NCI-H2227 treated with DMSO at 0.1 percent for 48 hours (cell line): Measurements from ENCODE around the gene PTGES2.
A peak's percentile ranks its signal among the peaks of the same experiment; 100 is the strongest.

Experiments
- DNase-seq: peaks from one replicate; lab custom pipeline; 2025; lab: John Stamatoyannopoulos, UW

PTGES2 gene

DNA sequence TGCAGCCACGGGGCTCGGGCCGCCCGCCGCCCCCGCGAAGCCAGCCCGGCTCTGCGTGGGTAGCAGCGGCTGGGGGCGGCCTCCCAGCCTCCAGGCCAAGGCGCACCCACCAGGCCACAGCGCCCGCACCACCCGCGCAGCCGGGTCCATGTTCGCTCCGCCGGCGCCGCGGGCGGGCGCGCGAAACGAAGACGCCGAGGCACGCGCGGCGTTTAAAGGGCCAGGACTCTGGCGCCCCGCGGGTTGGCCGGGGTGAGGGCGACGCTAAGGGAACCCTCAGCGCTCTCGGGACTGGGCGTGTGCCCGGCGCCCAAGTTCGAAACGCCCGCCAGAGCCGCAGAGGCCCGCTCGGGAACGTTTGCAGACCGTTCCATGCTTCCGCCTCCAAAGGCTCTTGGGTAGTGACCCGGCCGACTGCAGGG is at the start of gene PTGES2:
PTGES2 (minus strand) TSS at position 162 of the 422 bp plus-strand sequence; CDS start at position 150, 12 bp downstream.
- DNase-seq = peak; percentile 25

DNA sequence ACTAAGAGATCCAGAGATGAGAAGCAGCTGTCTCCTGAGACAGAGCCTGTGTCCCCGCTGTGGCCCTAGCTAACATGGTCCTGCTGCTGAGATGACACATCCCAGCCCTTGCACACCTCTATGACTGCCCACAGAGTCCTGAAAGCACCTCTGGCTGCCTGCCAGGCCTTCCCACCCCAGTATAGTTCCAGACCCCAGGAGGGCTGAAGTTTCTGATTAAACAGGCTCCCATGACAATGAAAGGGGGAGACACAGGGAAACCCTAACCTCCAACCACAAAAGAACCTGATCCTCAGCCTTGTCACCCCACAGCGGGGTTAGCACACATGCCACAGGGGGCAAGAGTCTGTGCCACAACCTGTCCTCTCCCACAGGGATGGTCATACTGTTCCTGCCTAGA is 48.2 kb upstream of the PTGES2 start:
- no peak for DNase-seq

DNA sequence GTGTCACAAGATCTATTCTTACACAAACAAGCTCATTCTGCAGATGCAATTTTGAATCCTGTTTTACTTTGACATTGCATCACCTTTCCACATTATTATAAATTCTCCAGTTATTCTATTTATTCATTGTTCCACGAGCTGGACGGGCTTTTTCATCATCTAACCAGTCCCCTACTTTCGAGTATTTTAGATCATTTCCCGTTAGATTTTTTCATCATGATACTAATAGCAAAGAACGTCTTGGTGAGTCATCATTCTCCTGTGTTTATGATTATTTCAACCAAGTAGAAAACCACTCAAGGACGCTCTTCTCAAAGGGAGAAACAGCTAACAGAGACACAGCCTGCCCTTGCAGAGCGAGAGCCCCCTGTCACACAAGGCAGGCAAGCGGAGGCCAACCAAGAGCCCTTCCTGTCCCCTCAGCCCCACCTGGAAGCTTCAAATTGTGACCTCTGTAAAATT is 47.6 kb upstream of the PTGES2 start:
- no peak for DNase-seq

DNA sequence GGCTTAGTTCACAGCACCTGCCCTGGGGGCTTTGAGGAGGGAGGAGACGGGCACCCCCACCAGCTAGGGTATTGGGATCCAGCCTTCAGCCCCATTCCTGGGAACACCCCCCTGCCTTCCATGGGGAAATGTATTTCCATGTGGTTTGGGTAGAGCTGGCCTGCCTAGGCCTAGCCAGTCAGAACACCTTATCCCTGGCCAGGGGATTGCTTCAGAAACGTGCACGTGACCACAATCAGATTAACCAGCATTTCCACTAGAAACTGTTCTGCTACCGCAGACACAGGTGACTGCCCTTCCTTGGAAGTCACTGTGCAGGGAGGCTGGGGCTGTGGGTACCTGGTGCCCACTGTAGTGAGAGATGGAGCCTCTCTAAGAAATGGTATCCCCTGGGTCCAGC is 46.5 kb upstream of the PTGES2 start:
- DNase-seq = no peak

DNA sequence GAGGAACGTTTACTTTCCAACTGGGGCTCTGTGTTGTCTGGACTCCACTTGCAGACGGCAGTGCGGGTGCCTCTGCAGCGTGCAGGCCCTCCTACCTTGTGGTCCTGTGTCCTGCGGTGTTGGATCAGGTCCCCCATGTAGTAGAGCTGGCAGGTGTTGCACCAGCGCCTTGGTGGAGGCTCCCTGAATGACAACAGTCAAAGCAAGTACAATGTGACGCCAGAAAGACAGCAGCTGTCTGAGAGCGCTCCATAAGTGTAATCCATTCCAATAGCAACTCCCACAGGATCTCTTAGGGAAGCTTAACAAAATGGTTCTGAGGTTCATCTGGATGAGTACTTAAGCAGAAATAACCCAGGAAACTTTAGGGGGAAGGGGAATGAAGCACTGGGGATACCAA is 42.4 kb upstream of the PTGES2 start:
- DNase-seq = no peak

DNA sequence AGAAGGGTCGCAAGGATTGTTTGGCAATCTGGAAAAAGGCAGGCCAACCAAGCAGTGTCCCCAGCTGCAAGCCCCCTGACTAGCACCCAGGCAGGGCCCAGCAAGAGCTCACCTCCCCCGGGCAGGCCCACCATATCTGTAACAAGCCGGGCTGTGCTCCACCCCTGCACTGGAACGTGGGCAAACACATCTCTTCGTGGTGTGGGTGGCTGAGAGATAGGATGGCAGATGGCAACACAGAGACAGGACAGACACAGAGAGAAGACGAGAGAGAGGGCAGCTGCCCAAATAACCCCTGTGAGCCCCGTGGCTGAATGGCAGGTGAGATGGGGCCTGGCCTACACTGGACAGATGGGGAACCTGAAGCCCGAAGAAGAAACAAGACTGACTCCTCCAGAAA is 42.0 kb upstream of the PTGES2 start:
- DNase-seq = no peak

DNA sequence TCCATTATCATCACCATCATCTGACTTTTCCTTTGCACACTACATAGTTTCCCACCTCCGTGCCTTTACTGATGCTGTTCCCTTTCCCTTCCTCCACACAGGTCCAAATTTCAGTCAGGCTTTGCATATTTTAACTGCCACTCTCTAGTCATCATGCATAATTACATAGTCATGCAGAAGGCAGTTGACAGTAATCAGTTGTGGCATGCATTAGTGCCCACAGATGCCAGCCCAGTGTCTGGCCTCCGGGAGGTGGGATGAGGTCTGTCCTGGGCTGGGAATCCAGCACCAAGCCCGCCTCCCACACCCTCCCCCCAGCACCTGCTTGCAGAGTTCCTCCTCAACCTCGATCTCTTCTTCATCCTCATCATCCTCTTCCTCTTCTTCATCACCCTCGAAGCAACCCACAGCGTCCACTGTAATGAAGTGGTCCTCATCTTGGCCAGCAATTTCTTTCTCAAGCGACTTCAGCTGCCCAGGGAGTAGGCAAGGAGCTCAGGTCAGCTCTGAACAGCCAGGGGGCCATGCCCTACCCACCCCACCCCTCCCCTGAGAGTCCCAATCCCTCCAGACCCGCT is 41.3 kb upstream of the PTGES2 start:
- DNase-seq = no peak

DNA sequence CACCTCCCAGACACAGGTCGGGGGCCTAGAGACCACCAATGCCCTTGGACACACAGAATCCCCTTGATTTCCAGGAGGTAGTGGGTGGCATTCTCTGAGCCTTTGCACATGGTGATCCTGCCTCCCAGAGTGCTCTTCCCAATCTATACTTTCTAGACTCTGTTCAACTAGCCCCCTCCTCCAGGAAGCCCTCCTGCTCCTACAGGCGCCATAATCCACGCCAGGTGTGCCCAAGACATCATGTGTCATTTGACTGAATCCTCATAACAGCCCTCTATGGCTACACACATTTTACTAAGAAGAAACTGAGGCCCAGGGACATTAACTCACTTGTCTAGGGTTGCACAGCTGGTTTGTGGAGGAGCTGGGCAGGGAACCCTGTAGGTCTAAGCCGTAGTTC is 39.7 kb upstream of the PTGES2 start:
- DNase-seq = no peak

DNA sequence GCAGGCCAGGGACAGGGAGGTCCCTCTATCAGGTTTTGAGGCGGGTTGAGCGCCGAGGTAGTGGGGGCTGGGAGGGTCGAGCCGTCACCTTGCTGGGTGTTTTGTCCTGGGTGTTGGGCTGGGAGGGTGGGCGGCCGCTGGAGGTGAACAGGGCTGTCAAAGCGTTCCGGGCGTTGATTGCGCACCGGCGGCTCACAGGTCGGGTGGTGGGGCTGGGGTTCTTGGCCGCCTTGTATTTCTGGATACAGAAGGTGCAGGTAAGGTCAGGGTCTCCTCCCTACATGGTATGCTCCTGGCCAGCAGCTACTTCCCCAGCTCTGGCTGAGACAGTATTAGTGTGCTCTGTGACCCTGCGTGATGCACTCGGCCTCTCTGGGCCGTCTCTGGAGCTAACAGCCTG is 38.6 kb upstream of the PTGES2 start:
- DNase-seq = no peak

DNA sequence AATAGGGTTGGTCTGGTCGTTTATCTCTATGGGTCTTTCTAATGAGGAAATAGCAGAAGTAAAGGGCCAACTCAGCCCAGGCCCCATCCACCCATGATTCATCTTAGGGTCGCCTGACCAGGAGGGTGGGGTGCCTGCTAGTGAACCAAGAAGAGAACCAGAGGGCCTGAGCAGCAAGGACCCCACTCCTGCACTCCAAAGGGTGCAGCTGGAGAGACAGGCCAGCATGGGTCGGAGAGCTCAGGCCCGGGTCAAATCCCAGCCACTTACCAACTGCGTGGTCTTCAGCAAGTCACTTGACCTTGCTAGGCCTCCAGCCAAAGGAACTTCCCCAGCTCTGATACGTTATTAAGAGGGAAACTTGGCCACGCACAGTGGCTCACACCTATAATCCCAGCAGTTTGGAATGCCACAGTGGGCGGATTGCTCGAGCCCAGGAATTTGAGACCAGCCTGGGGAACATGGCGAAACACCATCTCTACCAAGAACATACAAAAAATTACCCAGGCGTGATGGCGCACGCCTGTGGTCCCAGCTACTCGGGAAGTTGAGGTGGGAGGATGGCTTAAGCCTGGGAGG is 36.9 kb upstream of the PTGES2 start:
- DNase-seq = no peak

DNA sequence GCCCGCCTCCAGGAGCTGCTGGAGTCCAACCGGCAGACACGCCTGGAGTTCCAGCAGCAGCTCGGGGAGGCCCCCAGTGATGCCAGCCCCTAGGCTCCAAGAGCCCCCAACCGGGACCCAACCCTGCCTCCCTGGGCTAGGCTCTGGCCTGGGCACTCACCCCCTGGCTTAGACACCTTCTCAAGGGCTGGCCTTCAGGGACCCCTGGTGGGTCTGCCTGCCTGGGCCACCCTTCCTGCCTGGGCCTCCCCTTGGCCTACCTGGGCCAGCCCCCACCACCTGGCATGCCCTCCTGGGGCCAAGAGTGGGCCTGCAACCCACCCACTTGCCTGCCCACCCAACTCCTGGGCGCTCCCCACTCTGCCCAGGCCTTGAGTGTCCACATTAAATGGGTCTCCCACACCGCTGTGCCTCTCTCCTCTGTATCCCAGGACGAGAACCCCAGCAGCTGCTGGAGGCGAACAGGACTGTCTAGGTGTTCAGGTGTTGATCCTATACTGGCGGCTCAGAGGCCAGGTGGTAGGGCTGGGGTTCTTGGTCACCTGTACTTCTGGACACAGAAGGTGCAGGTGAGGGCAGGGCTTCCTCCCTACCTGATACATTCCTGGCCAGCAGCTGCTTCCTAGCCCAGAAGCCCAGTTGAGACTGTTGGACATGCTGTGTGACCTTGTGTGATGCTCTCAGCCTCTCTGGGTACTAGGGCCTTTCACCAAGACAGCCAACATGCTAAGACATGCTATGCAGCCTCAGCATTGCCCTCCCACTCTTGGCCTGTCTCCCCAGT is 36.2 kb upstream of the PTGES2 start:
- no peak for DNase-seq

DNA sequence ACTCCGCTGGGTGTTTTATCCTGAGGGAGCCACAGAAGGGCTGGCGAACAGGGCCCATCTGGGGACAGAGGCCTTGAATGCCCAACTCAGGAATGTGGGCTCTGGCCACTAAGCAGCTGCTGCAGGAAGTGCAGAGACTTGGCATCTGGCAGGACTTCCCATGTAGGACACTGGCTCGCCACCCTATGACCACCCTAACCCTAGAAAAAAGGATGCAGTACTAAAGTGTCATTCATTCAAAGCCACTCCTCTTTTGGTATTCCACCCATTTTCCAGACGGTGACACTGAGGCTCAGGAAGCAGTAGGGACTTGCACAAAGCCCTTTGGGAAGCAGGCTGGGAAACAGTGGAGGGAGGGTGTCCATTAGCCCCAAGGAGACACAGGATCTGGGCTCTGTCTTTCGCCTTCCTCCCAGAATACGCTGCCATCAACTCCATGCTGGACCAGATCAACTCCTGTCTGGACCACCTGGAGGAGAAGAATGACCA is 35.5 kb upstream of the PTGES2 start:
- DNase-seq = no peak

DNA sequence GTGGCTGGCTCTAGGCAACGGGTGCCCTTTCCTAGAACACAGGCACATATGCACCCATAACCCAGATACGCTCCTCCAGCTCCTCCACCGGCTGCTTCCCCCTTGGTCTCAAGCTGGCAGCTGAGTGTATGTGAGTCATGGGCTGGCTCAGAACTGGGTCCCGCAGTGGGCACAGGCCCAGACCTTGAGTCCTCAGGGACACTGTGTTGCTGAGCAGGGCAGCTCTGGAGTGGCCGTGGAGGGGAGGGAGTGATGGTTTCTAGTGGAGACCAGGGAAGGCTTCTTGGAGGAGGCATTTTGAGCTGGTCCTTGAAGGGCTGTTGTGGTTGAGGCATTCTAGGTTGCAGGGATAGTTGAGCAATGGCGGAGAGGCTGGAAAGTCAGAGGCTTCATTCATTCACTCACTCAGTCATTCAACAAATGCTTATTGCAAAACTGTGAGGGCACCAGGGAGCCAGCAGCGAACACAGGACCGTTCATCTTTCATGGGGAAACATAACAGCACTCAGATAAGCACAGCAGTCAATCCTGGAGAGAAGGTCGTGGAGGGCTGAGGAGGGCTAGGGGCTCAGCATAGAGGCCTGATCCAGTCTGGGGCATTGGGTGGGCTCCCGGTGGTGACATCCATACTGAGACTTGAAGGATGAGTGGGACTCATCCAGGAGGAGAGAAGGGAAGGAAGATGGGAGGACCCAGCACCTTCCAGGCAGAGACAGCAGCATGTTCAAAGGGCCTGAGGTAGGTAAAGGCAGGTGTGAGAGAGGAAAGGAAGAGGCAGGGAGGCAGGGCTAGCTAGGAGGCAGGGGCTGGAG is 34.9 kb upstream of the PTGES2 start:
- DNase-seq = no peak

DNA sequence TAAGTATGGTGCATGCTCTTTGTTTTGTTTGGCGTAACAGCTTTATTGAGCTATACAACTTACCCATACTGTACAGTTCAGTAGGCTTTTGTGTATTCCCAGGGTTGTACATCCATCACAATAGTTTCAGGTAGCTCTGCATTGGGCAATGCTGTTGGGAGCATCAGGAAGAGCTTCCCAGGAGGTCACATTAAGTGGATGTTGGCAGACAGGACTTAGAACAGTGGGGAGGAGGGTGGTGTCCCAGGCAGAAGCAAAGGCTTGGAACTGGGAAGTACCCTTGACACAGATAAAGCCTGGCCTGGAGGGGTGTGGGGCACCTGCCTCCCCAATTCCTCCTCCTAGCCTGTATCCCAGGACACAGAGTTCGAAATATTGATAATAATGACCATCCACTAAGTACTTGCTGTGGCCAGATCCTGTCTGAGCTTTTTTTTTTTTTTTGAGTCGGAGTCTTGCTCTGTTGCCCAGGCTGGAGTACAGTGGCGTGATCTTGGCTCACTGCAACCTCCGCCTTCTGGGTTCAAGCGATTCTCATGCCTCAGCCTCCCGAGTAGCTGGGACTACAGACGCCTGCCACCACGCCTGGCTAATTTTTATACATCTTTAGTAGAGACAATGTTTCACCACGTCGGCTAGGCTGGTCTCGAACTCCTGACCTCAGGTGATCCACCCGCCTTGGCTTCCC is 33.8 kb upstream of the PTGES2 start:
- no peak for DNase-seq

DNA sequence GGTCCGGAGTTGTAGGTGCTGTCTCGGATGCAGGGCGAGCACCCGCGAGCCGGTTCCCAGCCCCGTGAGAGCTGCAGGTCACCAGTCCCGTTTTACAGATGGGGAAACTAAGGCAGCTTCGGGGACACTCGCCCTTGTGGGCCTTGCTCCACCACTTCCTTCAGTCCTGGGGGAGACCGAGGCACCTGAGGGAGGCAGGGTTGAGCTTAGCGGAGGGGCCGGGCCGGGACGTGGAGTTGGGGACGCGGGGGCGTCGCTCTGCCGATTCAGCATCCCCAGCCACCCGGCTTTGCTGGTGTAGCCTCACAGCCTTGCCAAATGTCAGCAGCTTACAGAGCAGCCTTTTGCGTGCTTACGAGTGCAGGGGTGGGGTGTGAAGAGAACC is 33.1 kb upstream of the PTGES2 start:
- no peak for DNase-seq

DNA sequence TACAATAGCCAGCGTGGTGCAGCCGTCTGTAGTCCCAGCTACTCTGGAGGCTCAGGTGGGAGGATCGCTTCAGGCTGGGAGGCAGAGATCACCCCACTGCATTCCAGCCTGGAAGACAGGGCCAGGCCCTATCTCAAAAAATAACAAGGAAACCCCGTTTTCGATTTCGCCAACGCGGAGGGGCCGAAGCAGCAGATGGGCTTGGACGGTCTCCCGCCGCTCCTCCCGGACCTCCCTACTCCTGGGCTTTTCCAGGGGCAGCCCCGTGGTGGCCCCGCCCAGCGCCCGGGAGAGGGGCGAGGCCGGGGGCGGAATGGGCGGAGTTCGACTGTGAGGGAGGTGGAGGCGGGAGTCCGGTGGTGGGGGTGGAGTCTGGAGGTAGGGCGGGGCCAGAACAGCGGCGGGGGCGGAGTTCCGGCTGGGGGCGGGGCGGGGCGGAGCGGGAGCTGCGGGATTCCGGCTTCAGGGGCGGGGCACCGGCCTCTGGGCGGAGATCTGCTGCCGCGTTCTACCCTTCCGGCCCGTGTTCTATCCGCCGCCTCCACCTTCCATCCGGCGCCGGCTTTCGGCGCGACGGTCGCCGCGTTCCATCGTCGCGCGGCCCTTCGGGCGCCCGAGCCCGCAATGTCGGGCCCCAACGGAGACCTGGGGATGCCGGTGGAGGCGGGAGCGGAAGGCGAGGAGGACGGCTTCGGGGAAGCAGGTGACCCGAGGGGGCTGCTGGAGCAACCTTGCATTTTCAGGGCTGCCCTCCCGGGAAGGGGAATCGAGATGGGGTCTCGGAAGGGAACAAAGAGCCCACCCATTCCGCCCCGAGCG is 32.5 kb upstream of the PTGES2 start, which contains the start of gene BBLN:
BBLN (plus strand) TSS at position 482 of the 819 bp plus-strand sequence; CDS start at position 625, 143 bp downstream.
- peak; percentile 77 for DNase-seq

DNA sequence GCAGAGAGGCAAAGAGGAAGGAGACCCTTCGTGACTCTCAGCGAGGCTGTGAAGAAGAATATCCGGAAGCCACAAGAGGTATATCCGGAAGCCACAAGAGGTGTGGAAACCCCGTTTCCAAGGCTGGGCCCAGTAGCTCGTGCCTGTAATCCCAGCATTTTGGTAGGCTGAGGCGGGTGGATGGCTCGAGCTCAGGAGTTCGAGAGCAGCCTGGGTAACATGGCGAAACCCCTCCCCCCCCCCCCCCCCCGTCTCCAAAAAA is 31.9 kb upstream of the PTGES2 start:
- no peak for DNase-seq

DNA sequence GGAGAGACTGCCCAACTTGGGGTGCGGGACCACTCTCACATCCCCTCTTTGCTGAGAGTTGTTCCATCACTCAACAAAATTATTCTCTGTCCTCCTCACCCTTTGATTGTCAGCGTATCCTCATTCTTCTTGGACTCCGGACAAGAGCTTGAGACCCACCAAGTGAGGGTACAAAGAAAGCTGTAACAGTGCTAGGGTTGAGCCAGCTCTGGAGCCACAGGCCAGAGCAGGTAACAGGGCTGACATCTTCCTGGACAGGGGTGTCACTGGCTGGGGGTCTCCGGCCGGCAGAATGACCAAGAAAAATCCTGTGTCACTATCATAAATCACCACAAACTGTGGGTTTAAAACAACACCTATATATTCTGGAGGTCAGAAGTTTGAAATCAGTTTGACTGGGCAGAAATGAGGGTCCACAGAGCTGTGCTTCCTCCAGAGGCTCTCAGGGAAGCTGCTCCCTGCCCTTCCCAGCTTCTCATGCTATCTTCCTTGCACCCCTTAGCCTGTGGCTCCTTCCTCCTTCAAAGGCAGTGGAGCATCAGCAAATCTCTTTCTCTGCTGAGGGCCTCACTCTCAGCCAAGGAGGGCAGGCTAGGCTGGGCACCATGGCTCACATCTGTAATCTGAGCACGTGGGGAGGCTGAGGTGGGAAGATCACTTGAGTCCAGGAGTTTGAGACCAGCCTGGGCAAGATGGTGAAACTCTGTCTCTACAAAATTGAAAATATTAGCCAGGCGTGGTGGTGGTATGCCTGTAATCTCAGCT is 28.4 kb upstream of the PTGES2 start:
- DNase-seq = no peak

DNA sequence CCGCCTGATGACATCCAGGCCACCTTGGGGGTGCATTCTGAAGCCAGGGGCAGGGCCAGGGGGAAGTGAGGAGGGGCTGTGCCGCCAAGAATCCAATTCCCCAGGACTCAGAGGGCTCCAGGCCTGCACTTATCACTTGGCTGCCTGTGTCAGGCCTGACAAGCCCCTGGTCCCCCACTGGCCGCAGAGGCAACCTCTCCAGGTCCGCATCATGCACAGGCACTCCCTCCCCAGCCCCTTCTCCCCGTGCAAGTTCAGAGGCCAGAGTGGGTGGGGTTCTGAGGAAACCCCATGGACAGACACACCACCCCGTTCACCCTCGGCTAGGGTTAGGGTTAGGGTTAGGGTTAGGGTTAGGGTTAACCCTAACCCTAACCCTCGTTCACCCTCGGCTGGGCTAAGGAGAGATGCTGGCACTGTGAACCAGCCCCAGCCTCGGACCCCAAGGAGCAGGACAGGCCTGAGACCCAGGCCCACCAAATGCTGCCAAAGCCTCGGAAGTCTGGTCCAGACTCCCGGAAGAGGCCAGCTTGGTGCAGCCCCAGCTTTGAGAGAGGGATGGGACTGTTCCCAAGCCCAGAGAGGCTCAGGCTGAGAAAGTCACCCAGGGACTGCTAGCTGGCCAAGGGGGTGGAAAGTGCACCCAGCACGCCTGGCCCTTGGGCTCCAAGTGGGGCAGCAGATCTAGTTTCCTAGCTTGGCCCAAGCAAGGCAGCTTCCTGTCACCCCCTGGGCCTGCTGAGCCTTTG is 26.6 kb upstream of the PTGES2 start:
- DNase-seq = no peak
